ENCODE data around the gene DCLRE1A.

DCLRE1A gene

GRCh38 chr10:113854013-113854760 is at the start of gene DCLRE1A, which contains the start of gene NHLRC2:
Gene DCLRE1A (minus strand): TSS chr10:113854082. CDS start chr10:113853182, 900 bp downstream.
Gene NHLRC2 (plus strand): TSS chr10:113854661. CDS start chr10:113854873, 212 bp downstream.
- DNase-seq (ENCODE audit: low read depth in 2 of 2, low spot score in 1 of 2) = peak; percentile 33 to 35

DNA sequence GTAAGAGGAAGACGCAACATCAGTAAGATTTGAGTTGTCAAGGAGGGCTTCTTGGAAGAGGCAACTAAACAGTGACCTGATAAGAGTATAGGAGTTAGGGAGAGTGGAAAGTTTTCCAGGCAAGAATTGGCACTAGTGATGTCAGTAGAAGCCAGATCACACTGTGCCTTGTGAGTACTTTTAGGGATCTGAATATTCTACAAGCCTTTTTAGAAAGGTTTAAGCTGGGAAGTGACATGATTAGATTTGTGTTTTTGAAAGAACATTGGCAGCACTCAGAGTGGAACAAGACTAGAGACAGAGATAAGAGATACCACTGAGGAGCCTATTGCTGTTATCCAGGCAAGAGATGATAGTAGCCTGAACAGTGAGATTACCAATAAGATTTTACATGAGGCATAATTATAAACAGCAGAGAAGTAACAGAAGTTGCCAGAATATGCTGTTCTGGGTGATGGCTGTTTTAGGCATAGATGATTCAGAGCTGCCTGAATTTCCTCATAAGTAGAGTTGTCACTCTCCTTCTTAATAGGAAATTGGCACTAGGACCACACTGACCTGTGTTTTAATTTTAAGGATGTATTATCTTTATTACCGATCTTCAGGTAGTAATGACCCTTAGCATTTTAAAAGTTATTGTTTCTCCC is 46.2 kb upstream of the DCLRE1A start:
- no peak for DNase-seq (ENCODE audit: low read depth in 2 of 2, low spot score in 1 of 2)

GRCh38 chr10:113897693-113898618 is 44.1 kb upstream of the DCLRE1A start:
- DNase-seq (ENCODE audit: low read depth in 2 of 2, low spot score in 1 of 2) = no peak

GRCh38 chr10:113895018-113895417 is 41.1 kb upstream of the DCLRE1A start:
- DNase-seq (ENCODE audit: low read depth in 2 of 2, low spot score in 1 of 2) = no peak

DNA sequence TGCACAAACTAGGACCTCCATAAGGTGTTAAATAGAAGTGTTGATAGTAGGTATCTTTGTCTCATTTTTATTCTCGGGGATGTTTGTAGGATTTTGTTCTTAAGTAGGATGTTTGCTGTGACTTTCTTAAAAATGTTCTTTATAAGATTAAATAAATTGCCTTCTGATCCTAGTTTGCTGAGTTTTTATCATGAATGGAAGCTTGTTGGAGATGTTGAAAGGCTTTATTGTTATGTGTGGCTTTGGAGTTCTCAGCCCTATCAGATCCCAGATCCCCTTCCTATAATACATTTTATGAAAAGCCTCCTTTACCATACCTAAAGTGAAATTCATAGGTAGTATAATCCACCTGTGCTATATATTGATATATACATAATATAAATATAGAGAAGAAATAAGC is 40.7 kb upstream of the DCLRE1A start:
- no peak for DNase-seq (ENCODE audit: low read depth in 2 of 2, low spot score in 1 of 2)

DNA sequence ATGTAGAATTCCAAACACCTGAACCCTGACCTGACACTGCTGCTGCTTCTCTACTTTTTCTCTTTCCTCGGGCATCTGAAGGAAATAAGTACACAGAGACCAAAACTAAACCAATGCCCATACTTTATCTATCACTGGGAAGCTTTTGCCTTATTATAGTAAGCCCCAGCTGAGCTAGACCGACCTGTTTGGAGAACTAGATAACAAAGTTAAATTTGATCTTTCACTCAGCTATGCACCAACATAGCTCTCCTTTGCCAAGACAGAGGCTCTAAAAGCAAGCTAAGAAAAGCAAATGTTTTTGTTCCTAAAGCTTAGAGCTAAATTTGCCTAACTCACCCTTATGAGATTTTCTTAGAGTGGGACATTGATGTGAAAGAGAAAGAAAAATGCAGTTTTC is 39.7 kb upstream of the DCLRE1A start:
- no peak for DNase-seq (ENCODE audit: low read depth in 2 of 2, low spot score in 1 of 2)

DNA sequence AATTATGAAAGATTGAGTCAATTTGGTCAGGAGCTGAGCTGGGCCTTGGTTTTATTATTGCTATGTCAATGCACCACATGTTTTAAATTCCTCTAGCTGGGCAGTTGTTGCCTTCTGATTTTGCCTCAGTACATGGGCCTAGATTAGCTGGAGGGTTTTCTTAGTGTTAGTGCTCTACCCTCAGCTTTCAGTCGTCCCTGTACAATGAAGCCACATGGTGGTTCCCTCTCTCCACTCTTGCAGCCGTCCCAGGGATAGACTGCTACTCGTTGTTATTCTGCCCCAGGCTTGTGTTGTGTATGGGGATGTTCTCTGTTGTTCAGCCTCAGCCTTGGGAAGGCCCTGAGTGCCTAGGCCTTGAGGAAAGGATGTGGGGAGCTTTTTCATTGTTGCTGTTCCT is 37.6 kb upstream of the DCLRE1A start:
- no peak for DNase-seq (ENCODE audit: low read depth in 2 of 2, low spot score in 1 of 2)

GRCh38 chr10:113890769-113891168 is 36.9 kb upstream of the DCLRE1A start:
- DNase-seq (ENCODE audit: low read depth in 2 of 2, low spot score in 1 of 2) = no peak

DNA sequence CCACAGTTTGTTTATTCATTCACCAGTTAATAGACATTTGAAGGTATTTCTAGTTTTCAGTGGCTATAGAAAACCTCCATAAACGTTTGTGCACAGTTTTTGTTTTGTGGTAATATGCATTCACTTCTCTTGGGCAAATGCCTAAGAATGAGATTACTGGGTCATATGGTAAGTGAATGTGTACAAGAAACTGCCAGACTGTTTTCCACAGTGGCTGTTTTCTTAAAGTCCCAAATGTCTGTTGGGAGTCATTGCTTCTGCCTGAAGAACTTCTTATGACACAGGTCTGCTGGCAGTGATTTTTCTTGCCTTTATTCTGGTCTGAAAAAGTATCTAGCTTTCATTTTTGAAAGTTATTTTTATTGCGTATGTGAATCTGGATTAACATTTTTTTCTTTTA is 36.0 kb upstream of the DCLRE1A start:
- DNase-seq (ENCODE audit: low read depth in 2 of 2, low spot score in 1 of 2) = no peak

DNA sequence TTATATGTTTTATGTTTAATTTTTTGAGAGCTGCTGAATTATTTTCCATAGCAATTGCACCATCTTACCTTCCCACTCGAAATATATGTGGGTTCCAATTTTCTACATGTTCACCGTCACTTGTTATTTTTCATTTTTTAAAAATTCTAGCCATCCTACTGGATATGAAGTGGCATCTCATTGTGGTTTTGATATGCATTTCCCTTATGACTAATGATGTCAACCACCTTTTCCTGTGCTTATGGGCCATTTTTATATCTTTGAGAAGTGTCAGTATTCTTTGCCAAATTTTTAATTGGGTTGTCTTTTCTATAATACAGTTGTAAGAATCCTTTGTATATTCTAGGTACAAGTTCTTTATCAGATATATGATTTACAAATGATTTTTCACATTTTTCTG is 28.4 kb upstream of the DCLRE1A start:
- no peak for DNase-seq (ENCODE audit: low read depth in 2 of 2, low spot score in 1 of 2)

DNA sequence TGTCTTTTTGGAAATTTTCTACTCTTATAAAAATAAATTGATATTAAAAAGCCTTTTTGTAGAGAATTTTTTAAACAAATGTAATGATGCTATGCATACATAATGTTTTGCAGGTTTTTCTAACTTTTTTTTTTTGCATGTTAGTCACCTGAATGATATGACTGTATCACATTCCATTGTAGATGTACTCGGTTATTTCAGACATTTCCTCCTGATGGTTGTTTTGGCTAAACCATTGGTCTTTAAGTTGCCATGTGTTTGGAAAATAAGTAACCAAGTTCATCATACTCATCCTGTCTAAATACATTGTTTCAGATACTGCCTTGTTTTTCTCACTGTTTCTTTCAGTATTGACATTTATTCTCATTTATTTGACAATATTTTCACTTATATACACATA is 26.4 kb upstream of the DCLRE1A start:
- DNase-seq (ENCODE audit: low read depth in 2 of 2, low spot score in 1 of 2) = no peak

- no peak for DNase-seq (ENCODE audit: low read depth in 2 of 2, low spot score in 1 of 2)
Measured at GRCh38 chr10:113879691-113880090, 25.8 kb upstream of the DCLRE1A start.

DNA sequence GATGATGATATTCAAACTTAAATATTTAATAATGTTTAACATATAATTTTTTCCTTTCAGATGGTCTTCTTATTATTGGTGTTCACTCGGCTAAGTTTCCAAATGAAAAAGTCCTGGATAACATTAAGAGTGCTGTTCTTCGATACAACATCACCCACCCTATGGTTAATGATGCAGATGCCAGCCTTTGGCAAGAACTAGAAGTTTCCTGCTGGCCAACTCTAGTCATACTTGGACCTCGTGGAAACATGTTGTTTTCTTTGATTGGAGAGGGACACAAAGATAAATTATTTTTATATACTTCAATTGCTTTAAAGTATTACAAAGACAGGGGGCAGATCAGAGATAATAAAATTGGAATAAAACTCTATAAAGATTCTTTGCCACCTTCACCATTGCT is 22.6 kb upstream of the DCLRE1A start:
- no peak for DNase-seq (ENCODE audit: low read depth in 2 of 2, low spot score in 1 of 2)

GRCh38 chr10:113875212-113875611 is 21.3 kb upstream of the DCLRE1A start:
- no peak for DNase-seq (ENCODE audit: low read depth in 2 of 2, low spot score in 1 of 2)

DNA sequence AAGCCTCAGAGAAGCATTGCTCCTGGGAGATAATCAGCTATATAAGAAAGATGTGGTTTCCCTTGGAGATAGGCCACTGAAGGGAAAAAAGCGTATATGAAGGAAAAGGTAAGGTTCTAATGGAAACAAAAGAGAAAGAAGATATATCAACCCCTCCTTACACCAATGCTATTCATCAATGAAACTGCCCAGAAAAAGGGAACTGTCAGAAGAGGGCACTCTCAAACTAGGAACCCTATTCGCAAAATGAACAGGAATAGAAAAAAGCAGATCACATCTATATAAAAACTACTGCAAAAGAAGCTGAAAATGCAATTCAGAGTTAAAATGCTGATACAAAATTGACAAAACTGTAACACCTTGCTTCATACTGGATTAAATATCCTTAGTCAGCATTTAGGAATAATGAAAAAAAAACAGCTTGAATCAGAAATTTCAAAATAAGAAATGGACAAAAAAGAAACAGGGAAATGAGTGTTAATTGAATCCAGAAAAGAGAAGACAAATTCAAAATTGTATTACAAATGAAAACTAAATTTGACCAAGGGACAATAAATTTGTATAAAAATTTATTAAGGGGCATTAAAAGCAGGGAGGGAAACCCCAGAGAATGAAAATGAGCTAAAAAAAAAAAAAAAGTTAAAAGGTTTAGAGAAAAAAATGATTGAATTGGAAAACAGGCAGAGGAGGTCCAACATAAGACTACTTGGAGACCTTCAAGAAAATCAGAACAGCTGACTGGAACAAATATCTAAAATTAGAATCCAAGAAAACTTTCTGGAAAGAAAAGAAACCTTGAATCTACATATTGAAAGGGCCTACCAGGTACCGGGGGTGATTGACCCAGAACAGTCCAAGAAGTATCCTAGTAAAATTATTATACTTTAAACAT is 18.5 kb upstream of the DCLRE1A start:
- no peak for DNase-seq (ENCODE audit: low read depth in 2 of 2, low spot score in 1 of 2)

- no peak for DNase-seq (ENCODE audit: low read depth in 2 of 2, low spot score in 1 of 2)
Measured at GRCh38 chr10:113869789-113870188, 15.9 kb upstream of the DCLRE1A start.

GRCh38 chr10:113867904-113868303 is 14.0 kb upstream of the DCLRE1A start:
- DNase-seq (ENCODE audit: low read depth in 2 of 2, low spot score in 1 of 2) = no peak

DNA sequence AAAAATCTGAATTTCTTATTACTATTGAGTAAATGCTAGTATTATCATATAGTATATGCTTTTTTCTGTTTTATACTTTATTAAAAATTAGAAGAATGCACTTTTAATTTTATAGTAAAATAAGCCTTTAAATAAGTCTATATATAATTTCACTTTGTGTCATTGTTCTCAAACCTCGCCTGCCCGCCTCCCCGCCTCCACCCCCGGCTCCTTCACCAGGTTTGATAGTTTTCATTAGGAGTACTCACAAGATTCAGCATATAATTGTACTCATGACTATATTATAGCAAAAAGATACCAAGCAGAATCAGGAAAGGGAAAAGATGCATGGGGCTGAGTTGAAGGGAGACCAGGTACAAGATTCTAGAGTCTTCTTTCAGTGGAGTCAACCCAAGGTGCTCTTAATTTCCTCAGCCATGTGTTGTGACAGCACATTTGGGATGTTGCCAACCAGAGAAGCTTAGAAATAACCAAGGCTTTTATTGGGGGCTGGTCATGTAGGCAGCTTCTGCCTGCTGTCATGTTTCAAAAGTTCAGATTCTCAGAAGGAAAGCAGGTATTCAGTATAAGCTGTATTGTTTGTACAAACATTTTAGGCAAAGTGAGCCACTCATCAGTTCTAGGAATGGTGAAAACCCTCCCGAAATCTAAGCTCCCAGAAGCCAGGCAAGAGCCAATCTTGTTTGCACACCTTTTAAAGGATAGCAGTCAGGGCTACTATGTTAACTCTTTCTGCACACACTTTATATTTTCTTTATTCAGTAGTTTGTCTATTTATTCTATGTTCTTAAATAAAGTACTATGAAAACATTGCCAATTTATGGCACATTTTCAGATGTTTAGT is 12.9 kb upstream of the DCLRE1A start:
- DNase-seq (ENCODE audit: low read depth in 2 of 2, low spot score in 1 of 2) = no peak

- no peak for DNase-seq (ENCODE audit: low read depth in 2 of 2, low spot score in 1 of 2)
Measured at GRCh38 chr10:113865901-113866300, 12.0 kb upstream of the DCLRE1A start.

GRCh38 chr10:113859261-113859660 is 5.4 kb upstream of the DCLRE1A start:
- no peak for DNase-seq (ENCODE audit: low read depth in 2 of 2, low spot score in 1 of 2)

Data from stimulated activated CD8-positive, alpha-beta memory T cell treated with anti-CD3 and anti-CD28 coated beads, Interleukin-4, amount 100 ng/mL, for 4 hours (primary cell).